HG03025 (cell line): Measurements from ENCODE around the gene PAIP1.
"Not testable (repeated sequence)": the region's sequence is repeated elsewhere in the genome, so short reads cannot be mapped to it uniquely, and the experiment has no call there.

Experiments used
- ATAC-seq: cut with Tn5 transposase; IDR thresholded peaks from one replicate; pipeline ENCODE4 v1.9.1; 2021; ENCODE audit warnings: mild to moderate bottlenecking, moderate library complexity; ENCODE audit not compliant: unreplicated experiment, low FRiP score

Gene PAIP1

DNA sequence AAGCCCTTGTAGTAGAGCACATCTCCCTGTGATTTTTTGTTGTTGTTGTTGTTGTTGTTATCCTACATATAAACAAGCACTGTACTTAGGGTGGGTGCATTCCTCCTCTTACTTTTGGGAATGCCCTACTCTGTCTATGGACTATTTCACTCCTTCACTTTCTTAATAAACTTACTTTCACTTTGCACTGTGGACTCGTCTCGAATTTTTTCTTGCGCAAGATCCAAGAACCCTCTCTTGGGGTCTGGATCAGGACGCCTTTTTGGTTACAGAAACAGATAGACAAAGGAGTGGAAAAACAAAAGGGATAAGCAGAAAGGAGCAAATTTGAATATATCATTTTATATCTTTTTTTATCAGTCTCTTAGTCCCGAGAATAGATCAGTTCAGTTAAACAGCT, 14.4 kb upstream of the PAIP1 start:
- ATAC-seq: no peak

DNA sequence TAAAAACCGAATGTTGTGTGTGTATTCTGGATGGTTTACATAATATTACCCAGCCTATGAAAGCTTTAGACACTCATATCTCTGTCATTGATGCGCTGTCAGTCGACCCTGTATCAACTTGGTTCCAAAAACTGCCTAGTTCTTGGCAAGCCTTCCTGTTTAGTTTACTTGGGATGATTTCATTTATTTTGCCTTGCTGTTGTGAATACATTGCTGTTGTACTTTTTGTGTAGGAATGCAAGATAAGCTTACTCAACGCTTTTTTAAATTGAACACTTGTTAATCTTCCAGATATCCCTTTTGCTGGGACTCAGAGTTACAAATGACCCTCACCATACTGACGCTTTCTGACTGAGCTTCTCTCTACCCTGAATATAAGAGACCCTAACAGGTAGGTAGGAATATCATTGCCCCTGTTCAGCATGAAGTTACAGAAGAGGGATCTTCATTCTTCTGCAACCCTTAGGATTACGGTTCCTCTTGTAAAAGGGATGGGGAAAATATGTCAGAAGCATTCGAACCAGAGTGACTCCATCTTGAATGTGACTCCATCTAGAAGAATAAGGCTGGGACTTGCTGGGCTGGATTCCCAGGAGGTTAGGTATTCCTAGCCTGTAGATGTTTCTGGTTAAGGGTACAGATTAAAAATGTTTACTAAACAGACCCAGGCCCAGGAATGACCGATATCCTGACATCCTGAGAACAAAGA, 13.7 kb upstream of the PAIP1 start:
- ATAC-seq: no peak

DNA sequence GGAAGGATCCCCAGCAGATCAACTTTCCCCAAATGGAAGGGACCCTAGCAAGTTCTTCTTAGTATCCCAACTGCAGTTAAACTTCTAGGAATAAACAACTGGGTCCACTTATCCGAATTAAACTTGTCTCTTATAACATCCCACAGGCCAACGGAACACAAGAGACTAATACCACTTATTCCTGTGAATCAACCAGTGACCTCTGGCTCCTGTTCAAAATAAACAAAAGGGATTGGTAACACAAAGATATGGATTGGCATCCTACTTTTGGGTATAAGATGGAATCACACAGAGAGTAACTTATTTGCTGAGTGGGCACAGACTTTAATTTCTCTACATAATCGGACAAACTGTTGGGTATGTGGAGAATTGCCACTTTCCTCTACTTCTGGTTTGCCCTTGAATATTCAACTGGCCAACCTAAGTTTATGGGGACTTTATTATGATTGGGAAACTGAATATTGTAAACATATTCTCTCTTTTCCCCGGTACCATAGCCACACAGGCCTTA, 12.4 kb upstream of the PAIP1 start:
- ATAC-seq: no peak

DNA sequence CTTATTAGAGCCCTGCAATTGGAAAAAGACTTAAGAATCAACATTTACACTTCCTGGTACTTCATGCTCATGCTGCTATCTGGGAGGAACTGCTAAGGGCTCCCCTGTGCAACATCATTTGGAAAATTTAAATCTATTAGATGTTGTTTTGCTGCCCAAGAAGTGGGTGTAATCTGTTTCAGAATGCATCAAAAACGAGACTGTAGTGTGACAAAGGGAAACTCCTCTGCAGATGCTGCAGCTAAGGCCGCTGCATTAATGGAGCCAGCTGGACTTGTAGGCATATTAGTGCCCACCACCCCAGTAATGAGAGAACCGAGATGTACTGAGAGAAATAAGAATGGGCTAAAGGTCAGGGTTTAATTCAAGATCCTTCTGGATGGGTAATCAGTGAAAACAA, 11.1 kb upstream of the PAIP1 start:
- peak; percentile 53 for ATAC-seq

DNA sequence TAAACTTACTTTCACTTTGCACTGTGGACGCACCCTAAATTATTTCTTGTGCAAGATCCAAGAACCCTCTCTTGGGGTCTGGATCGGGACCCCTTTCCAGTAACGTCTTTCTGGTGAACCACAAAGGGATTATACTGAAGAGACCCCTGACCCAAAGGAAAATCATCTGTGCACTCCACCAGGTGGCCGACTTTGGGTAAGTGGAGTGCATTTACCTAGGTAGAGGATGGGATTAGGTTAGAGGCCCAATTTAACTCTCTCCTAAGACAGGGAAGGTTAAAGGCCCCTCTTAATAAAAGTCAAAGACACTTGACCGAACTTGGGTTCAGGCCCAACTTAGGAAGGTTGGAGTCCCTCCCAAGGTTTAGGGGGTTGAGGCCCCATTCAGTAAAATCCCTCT, 8.2 kb upstream of the PAIP1 start:
- ATAC-seq: no peak

DNA sequence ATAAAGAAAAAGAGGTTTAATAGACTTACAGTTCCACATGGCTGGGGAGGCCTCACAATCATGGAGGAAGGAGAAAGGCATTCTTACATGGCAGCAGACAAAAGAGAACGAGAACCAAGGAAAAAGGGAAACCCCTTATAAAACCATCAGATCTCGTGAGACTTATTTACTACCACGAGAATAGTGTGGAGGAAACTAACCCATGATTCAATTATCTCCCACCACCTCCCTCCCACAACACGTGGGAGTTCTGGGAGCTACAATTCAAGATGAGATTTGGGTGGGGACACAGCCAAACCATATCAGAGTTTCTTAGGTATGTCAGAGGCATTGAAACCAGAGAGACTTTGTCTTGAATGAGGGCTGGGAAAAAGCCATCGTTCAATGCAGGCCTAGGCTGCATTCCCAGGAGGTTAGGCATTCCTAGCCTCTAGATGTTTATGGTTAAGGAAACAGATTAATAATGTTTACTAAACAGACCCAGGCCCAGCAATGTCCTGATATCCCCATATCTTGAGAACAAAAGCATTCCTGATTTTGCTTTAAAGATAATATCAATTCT, 7.5 kb upstream of the PAIP1 start:
- no peak for ATAC-seq

DNA sequence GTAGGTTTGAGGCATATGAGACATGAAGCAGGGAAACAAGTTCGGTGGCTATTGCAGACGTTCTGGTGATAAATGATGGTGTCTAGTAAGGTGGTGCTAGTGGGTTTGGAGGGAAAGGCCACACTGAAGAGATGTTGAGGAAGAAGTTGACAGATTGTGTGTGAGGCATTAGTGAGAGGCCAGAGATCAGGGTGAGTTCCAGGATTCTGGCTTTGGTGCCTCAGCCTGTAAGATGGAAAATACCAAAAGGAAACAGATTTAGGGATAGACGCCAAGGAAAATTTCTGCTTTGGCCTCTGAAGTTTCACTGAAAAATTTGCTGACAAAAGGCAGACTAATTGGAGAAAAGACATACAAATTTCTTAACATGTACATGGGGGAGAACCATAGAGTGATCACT, 6.4 kb upstream of the PAIP1 start:
- no peak for ATAC-seq

DNA sequence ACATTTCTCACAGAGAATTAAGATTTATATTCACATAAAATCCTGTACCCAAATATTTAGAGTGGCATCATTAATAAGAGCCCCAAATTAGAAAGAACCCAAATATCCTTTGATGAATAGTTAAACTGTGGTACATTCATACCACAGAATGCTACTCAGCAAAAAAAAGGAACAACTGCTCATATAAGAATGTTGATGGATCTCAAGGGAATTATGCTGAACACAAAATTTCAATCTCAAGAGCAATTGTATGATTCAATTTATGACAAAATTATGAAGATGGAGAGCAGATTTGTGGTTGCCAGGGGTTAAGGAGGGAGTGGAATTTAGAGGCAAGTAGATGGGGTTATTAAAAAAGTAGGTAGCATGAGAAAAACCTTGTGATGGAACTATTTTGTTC, 4.5 kb upstream of the PAIP1 start:
- ATAC-seq: no peak

DNA sequence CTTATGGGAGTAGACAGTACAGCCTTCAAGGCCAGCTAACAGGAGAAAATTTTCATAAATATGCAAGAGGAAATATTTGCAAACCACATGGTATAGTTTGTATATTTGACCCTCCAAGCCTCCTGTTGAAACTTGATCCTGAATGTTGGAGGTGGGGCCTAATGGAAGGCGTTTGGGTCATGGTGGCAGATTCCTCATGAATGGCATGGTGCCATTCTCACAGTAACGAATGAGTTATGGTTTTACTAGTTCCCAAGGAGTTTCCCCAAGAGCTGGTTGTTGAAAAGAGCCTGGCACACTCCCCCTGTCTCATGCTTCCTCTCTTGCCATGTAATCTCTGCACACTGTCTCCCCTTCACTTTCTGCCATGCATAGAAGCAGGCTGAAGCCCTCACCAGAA, 3.3 kb upstream of the PAIP1 start:
- ATAC-seq: no peak

DNA sequence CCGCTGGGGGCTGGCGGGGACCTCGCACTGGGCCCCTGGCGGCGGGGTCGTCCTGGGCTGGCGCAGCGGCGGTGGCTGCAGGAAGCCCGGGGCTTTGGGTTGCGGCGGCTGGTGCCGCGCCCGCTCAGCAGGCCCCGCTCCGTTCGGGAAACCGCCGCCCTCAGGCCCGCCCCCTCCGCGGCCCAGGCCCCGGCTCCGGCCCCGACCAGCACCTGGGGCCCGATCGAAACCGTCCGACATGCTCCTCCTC, 345 bp downstream of the PAIP1 start:
- peak; percentile 91 for ATAC-seq

DNA sequence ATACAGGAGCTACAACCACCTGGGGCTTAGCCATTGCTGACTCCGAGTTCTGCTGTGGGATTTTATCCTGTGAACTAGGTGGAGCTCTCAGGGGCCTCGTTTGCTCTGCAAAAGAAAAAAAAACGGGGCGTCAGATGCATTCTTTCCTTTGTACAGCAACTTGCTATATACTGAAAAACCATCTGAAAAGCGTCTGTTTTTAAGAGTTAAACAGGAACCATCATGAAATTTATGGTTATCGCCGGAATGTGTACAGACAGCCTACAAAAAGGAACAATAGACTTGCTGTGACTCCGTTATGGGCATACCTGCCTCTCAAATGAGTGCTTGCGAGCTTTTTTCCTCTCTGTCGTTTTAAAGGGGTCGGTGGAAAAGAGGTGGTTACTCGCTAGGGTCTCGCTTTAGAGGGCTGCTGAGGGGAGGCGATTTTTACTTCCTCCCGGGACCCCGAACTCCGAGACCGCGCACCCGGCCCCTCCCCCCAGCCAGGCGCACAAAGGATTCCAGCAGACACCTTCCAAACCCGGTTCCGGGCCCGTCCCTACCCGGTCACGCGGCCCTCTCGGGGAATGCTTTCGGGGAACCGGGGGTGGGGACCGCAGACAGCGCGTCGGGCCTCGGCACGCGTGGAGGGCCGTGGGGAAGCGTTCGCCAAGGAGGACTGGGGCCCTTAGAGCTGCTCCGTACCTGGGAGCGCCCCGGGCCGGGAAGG, 826 bp downstream of the PAIP1 start:
- ATAC-seq: peak; percentile 30

DNA sequence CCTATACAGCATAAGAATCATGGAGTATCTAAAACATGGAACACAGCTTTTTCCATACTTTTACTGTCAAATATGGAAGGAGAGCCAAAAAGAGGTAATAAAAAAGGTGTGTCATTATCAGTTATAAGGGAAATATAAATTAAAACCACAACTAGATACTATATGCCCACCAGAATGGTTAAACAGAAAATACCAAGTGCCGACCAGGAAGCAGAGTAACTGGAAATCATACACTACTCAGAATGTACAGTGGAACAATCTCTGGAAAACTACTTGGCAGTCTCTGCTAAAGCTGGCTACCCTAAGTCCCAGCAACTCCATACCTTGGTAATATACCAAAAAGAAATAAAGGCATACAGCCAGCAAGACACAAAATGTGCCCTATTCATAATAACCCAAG, 2.4 kb downstream of the PAIP1 start:
- no peak for ATAC-seq

DNA sequence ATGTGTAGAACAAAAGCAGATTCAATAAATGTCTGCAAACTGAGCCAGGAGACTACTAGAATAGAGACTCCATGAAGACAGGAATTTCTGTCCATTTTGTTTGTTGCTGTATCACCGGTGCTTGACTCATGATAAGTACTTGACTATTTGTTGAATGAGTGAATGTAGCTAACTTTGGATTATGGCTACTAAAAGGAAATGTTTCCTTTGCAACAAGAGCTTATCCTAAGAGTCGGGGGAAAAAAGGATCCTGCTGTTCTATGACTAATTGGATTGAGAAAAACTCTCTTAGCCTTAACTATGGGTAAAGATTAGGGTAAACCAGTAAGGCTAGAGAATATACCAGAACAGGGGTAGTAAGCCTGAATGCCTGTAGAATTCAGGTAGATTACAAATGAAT, 3.5 kb downstream of the PAIP1 start:
- ATAC-seq: no peak

DNA sequence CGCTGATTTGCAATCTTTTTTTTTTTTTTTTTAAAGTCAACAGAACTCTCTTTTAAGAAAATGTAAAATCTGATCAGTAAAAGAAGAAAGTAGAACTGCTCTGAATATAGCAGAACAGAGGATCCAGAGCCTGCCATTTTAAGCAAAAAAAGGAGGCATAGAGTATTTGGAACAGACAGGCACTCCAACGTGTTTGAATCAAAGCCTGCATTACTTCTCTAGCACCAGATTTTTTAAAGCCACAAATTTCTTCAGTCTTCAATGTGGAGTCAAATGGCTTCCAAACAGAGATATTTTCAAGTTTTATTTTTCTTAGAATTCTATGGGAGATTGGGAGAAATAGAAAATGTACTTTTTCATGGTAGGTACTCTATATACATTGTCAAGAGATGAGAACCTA, 5.1 kb downstream of the PAIP1 start:
- no peak for ATAC-seq

DNA sequence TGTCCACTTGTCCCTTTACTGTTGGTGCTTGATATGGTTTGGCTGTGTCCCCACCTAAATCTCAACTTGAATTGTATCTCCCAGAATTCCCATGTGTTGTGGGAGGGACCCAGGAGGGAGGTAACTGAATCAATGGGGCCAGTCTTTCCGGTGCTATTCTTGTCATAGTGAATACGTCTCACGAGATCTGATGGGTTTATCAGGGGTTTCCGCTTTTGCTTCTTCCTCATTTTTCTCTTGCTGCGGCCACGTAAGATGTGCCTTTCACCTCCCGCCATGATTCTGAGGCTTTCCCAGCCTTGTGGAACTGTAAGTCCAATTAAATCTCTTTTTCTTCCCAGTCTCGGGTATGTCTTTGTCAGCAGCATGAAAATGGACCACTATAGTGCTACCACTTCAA, 7.6 kb downstream of the PAIP1 start:
- ATAC-seq: not testable (repeated sequence)

DNA sequence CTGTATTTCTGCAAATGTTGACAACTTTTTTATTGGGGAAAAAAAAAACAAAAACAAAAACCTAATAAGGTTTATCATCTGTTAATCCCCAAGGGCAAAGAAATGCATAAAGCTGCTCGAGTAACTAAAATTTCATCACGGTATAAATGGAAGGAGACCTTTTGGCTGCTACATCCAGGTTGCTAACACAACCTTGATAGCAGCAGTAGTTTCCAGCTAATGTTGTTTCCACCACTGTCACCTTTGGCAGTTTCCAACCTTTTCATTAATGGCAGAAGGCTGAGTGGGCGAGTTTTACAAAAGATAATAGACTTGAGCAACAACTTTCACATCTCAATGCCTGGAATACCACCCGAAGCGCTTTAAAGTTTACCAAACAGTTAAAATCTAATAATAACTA, 8.5 kb downstream of the PAIP1 start:
- ATAC-seq: no peak

DNA sequence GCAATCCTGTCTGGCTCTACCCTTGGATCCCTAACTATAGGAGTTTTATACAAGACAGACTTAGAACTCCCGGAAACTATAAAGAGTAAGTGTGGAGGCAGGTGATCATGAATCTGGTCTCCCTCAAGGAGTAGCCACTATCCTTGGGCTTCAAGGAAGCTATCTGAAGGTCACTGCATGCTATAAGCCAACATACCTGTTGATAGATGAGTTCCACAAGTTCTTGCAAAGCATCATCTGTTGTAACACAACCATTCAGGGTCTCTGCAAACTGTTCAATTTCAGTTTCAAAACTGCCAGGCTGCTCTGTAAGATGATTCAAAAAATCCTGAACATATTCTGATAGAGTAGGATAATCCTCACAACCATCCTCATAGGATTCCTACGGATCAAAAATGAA, 9.3 kb downstream of the PAIP1 start:
- no peak for ATAC-seq

DNA sequence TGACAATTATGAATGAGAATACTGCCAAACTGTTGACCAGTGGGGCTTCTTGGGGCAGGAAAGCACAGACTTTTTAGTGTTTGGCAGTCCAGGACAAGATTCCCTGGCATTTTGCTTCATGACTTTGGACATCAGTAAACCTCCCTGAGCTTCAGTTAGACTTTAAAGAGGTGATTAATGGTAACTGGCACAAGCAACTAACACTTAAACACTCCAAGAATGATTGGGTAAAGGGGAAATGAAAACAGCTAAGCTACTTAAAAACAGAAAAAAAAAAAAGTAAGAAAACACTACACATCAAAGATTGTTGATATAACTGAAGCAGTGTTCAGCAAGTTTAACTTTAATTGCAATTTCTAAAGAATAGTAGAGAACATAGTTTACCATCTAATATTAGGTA, 13.4 kb downstream of the PAIP1 start:
- no peak for ATAC-seq

DNA sequence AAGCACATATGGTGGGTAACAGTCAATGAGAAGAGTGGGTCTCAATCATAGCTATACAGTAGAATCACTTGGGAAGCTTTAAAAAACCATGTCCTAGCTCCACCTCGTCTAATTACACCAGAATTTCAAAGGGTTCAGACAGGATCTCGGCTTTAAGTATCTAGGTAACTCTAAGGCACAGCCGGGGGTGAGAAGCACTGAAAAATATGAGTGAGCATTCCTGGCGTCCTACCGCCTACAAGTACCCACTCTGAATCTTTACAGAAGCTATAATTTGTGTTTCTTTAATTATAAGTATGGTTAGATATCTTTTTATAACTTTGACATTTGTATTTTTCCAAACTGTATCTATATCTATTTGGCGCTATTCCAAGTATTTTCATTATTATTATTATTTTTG, 16.1 kb downstream of the PAIP1 start:
- no peak for ATAC-seq

DNA sequence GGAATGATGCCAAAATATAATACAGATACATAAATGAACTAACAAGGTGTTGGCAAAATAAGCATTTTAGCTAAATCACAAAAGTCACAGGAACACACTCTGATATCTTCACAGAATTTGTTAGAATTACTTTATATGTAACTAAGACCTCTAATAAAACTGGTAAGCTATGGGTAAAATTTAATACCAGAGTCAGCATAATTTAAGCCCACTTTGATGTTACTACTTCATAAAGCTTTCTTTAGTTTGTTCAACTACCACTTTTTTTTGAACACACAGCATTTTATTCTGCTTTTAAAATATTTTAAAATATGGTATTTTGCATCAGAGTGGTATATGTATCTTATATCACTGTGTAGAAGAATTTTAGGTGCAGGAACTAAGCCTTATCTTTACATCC, 19.9 kb downstream of the PAIP1 start:
- ATAC-seq: no peak

DNA sequence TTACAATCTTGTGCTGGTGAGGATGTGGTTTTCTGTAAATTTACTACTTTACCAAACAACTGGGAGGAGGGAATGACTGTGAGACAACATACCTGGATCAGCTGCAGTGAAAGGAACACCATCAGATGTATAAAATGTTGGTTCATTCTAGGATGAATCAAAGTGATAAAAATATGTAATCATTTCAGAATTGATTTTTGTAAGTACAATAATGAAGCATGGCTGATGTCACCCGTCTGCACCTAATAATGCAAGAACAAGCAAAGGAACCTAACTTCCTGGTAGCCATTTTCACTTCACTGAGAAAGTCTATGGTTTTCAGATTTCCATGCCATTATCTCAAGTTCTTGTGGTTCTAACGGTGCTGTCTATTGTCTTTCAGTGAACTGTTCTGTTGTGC, 23.2 kb downstream of the PAIP1 start:
- no peak for ATAC-seq

DNA sequence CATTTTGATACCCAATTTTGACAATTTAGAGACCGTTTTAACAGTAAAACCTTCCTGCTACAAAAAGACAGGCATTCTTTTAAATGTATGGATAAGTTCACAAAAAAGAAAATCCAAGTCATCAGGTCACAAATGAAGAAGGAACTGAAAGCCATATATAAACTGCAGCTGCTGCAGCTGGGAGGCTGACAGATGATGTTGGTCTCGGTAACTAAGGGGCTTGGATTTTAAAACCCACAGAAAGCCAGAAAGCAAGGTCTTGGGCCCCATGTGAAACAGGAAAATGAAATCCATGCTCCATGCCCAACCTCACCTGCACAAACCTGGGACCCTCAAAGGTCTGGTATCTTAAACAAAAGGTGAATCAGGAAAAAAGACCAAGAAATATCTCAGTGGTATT, 26.2 kb downstream of the PAIP1 start:
- ATAC-seq: no peak
